Lower leg skin (tissue), 3 donors: Measurements from ENCODE around the gene SQSTM1.

Experiments used
- CTCF ChIP-seq, 3 donors: fragments of 450-650 bp; IDR thresholded peaks; one replicate each; pipeline ENCODE4 v1.5.1; 2016; ENCODE audit warnings: antibody characterized with exemption in 3 of 3, mild to moderate bottlenecking in 3 of 3, moderate library complexity in 2 of 3
- POLR2A ChIP-seq, 2 donors: fragments of 450-650 bp; IDR thresholded peaks; one replicate each; pipeline ENCODE4 v1.6.1; 2016 to 2017; ENCODE audit warnings: antibody characterized with exemption in 2 of 2, mild to moderate bottlenecking in 1 of 2, moderate library complexity in 1 of 2

- no peak for TF ChIP-seq CTCF (IDR thresholded peaks at IDR 0.05)
- no peak for TF ChIP-seq POLR2A (IDR thresholded peaks at IDR 0.05)
Measured at GRCh38 chr5:179886190-179886911, 65.6 kb downstream of the SQSTM1 start.
